NCI-H1694 treated with DMSO at 0.1 percent for 48 hours (cell line): Measurements from ENCODE around the gene BAZ1A.
A peak's percentile ranks its signal among the peaks of the same experiment; 100 is the strongest.

Experiments
- DNase-seq: peaks from one replicate; lab custom pipeline; 2025; lab: John Stamatoyannopoulos, UW

BAZ1A gene, protein sequence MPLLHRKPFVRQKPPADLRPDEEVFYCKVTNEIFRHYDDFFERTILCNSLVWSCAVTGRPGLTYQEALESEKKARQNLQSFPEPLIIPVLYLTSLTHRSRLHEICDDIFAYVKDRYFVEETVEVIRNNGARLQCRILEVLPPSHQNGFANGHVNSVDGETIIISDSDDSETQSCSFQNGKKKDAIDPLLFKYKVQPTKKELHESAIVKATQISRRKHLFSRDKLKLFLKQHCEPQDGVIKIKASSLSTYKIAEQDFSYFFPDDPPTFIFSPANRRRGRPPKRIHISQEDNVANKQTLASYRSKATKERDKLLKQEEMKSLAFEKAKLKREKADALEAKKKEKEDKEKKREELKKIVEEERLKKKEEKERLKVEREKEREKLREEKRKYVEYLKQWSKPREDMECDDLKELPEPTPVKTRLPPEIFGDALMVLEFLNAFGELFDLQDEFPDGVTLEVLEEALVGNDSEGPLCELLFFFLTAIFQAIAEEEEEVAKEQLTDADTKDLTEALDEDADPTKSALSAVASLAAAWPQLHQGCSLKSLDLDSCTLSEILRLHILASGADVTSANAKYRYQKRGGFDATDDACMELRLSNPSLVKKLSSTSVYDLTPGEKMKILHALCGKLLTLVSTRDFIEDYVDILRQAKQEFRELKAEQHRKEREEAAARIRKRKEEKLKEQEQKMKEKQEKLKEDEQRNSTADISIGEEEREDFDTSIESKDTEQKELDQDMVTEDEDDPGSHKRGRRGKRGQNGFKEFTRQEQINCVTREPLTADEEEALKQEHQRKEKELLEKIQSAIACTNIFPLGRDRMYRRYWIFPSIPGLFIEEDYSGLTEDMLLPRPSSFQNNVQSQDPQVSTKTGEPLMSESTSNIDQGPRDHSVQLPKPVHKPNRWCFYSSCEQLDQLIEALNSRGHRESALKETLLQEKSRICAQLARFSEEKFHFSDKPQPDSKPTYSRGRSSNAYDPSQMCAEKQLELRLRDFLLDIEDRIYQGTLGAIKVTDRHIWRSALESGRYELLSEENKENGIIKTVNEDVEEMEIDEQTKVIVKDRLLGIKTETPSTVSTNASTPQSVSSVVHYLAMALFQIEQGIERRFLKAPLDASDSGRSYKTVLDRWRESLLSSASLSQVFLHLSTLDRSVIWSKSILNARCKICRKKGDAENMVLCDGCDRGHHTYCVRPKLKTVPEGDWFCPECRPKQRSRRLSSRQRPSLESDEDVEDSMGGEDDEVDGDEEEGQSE (N-terminal part only)

DNA sequence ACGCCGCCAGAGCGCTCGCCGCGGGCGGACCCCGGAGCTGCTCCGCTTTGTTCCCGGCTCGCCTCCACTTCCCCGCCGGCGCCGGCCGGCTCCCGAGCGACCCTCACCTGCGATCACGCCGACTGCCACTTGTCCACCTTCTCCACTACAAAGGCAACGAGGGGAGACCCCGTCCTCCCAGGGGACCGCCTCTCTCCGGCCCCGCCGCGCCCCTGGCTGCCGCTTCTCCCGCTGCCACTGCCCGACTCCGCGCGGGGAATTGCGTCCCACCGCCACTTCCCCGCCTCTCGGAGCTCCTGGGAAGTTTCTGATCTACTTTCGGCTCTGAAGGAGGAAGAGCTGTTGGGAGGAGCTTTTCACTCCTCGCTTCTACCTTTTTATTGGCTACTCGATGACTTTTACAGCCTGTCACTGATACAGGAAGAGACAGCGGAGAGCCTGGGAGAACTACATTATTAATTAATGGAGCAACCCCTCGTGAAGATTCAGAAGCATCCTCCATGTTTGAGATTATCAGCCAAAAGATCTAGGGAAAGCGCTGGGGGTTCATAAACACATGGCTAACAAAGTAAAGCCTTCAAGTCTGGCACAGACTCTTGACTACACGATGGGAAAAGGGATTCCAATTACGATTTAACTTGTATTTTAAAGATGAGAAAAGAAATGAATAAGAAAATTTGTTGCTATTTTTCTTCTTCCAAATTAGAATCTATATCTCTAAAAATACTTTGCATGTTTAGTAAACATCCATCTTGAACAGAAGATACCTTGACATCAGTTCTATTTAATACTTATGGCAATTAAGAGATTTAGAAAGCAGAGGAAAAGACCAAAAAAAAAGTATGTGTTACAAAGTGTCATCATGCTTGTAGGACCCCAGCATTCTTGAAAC lies at the start of gene BAZ1A:
BAZ1A (minus strand) TSS at position 330 of the 892 bp plus-strand sequence. CDS start 756 bp downstream, outside the sequence.
- DNase-seq = peak; percentile 94

DNA sequence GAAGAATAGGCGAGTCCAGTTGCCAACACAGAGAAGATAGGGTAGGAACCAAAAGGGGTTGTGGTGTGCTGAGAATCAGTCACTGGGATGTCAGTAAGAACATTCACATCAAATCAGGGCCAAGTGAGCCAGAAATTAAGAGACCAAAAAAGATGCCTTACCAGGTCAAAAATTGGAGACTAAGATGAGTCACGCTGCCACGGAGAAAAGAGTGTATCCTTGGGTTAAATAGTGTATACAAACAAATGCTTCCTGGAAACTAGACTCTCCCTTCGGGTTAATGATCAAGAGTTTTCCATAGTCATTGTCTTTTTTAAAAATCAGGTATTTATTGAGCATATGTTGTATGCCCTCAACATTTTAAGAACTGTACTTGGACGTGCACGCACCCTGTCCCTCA lies 45.2 kb upstream of the BAZ1A start:
- no peak for DNase-seq

DNA sequence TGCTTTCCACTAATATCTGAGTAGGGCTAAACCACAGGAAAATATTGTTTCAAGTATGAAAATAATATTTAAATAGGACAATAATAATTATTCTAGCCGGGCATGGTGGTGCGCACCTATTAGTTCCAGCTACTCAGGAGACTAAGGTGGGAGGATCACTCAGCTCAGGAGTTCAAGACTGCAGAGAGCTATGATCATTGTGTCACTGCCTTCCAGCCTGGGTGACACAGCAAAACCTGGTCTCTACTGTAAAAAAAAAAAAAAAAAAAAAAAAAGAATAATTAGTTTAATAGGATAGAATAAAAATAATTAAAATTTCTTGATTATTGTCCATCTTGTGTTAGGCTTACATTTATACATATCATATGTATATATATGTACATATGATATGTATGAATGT lies 38.5 kb upstream of the BAZ1A start:
- no peak for DNase-seq

DNA sequence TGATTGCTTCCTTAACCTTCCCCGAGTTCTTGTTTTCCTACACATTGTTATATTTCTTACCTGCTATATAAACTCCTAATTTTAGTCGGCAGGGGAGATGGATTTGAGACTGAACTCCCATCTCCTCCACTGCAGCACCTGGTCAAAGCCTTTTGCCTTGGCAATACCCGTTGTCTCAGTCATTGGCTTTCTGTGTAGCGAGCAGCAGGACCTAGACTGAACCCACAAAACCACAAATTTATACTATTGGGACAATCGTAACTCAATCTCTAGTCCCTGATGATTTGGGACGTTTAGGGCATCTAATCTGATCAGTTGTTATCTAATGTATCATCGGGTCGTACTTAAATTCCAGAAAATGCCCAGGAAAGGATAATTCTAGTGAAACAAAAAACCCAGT lies 37.8 kb upstream of the BAZ1A start:
- DNase-seq = no peak

DNA sequence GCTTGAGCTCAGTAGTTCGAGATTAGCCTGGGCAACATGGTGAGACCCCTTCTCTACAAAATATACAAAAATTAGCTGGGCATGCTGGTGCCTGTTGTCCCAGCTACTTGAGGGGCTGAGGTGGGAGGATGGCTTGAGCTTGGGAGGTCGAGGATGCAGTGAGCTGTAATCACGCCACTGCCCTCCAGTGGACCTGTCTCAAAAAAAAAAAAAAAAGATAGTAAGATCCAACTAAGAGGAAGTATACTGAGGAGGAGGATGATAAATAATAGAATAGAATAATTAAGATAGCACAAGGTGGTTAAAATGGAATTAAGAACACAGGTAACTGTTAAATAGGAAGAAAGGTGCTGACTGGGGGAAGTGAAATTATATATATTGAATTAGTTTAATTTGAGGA lies 37.0 kb upstream of the BAZ1A start:
- no peak for DNase-seq

DNA sequence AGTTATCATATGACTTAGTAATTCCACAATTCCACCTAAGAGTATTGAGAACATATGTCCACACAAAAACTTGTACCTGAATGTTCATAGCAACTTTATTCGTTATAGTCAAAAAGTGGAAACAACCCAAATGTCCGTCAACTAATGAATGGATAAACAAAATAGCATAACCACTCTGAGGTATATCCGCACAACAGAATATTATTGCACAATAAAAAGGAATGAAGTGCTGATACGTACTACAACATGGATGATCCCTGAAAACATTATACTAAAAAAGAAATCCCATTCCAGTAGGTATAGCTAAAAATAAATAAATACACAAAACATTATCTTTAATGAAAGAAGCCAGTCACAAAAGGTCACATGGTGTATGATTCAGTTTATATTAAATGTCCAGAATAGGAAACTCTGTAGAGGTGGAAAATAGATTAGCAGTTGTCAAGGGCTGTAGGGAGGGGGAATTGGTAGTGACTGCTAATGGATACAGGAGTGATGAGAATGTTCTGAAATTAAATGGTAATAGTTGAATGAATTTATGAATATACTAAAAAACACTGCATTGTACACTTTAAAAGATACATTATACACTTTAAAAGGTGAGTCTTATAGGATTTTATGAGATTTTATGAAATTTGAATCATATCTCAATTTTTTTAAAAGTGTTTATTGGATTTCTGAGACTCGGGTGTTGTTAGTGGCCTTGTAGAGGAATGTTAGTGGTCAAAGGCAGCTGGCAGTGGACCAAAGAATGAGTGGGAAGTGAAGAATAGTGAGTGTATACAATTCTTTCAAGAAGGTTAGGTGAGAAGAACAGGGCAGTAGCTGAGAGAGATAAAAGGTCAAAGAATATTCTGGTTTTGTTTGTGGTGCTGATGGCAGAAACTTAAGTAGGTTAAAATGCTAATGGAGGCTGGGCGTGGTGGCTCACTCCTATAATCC lies 36.3 kb upstream of the BAZ1A start:
- DNase-seq = no peak

DNA sequence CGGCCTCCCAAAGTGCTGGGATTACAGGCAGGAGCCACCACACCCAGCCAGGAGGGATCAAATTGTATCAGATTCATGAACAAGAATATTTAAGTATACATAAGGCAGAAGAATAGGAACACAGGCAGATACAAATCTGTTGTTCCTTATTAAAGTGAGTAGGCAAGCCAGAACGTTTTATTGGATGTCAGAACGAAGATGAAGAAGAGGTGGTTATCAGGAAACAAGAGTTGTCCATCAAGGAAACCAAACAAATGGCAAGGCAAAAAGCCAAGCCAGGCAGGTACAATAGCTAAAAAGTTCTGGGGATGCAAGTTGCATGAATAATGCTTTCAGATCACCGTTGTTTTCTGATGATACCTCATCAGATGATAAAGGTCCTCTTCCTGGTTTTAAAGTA lies 31.1 kb upstream of the BAZ1A start:
- DNase-seq = no peak

DNA sequence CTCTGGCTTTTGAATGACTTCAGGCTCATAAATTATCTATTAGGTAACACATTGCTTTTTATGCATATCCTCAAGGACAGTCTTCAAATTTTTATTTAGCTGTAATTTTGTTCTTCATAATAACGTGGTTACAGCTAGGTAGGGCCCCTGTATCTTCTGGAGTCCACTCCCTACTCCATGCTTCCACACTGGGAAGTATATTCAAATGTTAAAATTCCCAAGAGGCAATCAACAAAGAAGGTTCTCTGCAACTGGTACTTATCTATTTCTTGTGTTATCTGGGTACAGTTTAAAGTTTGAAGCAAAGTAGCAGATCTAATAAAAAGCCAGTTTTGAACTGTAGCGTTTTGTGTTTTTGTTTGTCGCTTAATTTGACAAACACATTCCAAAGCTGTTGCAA lies 20.1 kb upstream of the BAZ1A start:
- DNase-seq = no peak

DNA sequence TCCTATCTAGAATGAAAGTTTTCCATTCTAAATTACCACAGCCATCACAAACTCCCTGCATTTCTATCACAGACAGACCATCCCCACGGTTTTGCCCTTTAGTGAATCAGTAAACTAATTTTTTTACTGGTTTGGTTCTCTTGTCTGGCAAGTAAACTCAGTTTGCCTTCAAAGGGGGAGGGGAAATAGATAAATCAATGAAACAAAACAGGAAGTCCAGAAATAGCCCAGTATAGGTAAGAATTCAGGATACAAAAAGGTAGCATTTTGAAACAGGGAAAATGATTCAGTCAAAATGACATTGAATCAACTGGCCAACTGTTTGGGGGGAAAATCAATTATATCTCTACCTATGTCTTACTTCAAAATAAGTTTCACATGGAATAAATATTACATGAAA lies 15.8 kb upstream of the BAZ1A start:
- DNase-seq = no peak

DNA sequence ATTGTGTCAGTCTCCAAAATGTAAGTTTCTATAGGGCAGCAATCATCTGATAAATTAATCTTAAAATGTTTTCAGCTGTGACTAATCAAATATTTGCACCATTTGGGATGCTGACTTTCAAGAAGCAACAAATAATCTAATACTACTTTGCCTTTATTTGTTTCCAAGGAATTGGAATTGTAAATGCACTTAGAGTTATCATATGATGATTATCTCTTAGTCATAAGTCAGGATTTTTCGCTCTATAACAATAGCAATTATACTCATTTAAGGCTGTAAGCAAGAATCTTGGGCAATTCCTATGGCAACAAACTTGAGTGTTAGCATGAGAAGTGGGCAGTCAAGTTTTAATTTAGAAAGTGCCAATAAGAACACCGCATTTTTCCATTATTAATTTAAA lies 13.0 kb upstream of the BAZ1A start:
- DNase-seq = no peak

DNA sequence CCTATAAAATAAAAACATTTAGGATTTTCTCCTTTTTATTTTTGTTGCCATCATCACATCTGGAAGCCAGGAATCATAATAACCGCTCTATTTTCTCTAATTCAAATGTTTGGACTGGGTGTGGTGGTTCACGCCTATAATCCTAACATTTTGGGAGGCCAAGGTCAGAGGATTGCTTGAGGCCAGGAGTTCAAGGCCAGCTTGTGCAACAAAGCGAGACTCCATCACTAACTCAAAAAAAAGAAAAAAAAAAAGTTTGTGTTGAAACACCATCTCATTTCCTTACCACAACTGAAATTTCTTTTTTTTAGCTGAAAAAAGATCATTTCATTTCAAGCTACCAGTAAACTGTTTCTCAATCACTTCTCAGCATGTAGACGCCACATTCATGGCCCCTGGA lies 8.8 kb upstream of the BAZ1A start:
- no peak for DNase-seq

DNA sequence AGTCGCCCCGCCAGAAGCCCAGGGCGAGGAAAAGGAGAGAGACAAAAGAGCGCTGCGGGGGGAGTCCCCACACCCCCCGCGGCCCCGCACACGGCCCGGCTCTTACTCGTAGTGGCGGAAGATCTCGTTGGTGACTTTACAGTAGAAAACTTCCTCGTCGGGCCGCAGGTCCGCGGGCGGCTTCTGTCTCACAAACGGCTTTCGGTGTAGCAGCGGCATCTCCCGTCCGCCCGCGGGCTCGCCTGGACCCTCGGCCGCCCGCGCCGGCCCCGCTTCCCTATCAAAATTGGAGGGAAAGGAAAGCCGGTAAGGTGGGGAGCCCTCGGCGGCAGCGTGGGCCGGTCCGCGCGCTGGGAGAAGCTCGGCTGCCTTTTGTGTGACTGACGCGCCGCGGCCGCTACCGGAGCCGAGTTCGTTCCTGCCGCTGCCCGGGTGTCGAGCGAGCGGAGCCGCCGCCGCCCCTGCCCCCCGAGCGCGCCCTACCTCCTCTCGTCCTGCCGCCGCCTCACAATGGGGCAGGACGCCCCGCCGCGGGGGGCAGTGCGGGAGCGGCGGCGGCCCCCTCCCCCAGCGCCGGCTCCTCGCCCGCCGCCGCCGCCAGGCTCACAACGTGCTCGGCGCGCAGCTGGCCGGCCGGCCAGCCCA lies 652 bp downstream of the BAZ1A start:
- peak; percentile 35 for DNase-seq

DNA sequence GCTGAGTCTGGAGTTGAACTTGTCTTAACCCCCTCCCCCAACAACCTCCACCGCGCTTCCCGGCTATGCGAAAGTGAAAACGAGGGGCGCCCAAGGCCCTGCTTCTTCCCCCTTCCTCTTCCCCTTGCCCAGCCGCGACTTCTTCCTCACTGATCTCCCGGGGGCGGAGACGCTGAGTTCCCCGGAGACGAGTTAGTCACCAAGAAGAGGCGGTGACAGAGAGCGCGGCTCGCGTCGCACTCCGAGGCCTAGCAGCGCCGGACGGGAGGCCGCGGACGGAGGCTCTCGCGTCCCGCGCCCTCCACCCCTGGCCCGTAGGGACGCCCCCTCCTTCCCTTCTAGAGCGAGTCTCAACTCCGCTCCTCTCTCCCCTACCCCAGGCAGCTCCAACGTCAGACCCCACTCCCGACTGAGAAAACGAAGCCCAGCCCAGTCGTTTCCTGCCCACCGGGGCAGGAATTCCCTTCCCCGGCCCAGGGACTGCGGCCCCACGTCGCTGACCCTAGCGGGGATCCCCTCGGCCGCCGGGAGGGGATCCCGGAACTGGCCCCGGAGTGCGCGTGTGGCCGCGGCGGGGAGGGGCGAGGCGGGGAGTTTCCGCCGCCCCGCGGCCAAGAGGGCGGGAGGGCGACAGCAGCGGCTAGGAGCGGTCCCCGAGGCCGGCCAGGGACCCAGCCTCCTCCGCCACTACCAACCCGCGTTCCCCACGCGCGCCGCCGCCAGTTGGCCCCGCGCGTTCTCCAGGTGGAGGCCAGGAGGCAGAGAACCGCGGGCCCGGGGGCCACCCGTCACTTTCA lies 1.4 kb downstream of the BAZ1A start:
- peak; percentile 58 for DNase-seq

DNA sequence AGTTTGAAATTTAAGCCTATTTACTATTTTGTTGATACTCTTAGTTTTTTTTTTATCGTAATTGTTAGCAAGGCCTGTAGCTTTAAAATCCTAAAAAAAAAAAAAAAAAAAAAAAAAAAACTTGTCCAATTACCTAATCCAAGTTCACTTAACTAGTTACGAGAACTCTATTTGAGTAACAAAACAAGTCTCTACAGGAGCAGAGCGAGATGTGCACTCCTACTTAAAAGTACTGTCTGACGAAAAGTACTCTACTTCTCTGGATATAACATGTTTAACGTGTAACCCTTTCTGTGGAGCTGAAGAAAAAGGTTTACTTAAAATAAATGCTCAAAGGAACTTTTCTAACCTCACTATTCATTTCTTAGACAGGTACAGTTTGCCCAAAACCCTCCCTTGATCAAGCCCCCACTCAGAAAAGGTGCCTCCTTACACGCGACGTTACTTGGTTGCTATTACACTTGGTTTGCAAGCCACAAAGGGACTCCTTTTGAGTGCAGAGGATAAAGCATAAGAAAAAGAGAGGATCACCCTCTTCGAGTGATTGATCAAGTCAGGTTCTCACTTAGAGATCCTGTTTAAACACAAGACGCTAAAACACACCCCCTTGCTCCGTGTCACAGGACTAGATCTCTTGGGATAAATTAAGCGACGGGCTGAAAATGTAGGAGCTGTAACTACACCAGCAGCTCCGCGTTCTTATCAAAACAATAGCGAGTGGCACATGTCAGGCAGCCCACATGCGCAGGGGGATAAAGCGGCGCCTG lies 2.2 kb downstream of the BAZ1A start:
- DNase-seq = no peak

DNA sequence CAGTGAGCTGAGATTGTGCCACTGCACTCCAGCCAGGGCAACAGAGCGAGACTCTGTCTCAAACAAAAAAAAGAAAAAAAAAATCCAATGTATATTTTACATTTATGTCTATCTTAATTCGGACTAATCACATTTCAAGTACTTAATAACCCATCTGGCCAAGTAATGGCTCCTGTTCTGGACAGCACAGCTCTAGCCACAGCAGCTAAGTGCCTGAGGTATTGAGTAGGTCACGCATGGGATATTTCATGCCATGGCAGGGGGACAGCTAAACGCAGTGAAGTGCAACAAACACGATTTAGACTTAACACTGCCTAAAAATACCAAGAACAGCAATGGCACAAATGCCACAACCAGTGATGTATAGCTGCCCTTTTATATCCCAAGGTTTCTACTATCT lies 8.0 kb downstream of the BAZ1A start:
- no peak for DNase-seq

DNA sequence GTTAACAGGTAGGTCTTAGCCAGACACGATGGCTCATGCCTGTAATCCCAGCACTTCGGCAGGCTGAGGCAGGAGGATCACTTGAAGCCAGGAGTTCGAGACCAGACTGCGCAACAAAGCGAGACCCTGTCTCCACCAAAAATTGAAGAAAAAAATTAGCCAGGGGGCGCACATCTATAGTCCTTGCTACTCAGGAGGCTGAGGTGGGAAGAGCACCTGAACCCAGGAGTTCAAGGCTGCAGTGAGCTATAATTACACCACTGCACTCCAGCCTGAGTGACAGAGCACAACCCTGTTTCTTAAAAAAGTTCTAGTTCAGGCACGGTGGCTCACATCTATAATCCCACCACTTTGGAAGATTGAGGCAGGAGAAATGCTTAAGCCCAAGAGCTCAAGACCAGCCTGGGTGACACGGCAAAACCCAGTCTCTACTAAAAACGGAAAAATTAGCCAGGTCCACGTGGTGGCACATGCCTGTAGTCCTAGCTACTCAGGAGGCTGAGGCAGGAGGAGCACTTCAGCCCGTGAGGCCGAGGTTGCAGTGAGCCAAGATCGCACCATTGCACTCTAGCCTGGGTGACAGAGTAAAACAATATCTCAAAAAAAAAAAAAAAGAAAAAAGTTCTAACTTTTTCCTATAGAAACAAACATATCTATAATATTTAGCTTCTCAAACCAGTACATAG lies 9.1 kb downstream of the BAZ1A start:
- DNase-seq = no peak

DNA sequence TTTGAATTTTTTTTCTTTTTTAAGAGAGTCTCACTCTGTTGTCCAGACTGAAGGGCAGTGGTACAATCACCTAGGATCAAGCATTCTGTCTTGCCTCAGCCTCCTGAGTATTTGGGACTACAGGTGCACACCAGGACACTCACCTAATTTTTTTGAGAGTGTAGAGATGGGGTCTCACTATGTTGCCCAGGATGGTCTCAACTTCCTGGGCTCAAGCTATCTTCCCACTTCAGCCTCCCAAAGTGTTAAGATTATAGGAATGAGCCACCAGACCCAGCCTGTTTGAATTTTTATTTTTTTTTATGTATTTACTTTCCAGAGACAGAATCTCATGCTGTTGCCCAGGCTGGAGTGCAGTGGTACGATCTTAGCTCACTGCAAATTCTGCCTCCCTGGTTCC lies 11.3 kb downstream of the BAZ1A start:
- no peak for DNase-seq

DNA sequence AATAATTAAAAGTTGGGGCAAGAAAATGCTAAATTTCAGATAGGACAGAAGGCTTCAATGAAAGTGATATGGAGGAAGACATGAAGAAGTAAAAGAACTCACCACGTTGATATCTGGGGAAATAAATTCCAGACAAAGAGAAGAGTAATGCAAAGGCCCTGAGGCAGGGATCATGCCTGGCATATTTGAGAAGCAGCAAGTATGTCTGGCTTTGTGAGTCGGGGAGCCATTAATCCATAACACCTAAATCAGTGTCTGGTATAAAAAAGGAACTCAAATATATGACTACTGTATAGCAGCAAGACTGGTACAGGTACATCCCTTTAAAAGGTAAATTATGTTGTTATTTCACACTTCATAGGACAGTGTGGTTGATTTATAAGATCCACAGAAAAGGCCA lies 16.4 kb downstream of the BAZ1A start:
- DNase-seq = no peak
